GM23248 (cell line): Measurements from ENCODE around the gene MID1.

Experiments used
- EZH2 ChIP-seq: fragments of 200-600 bp; sonication (generic); IDR thresholded peaks from 2 replicates; pipeline ENCODE4 v1.6.1; 2018; ENCODE audit warnings: antibody characterized with exemption, mild to moderate bottlenecking; ENCODE audit not compliant: insufficient read depth, poor library complexity, severe bottlenecking
- EZH2phosphoT487 ChIP-seq: fragments of 200-600 bp; sonication (generic); IDR thresholded peaks from 2 replicates; pipeline ENCODE4 v1.6.1; 2018; ENCODE audit warnings: antibody characterized with exemption, moderate library complexity, mild to moderate bottlenecking, low read depth; ENCODE audit not compliant: insufficient read depth

DNA sequence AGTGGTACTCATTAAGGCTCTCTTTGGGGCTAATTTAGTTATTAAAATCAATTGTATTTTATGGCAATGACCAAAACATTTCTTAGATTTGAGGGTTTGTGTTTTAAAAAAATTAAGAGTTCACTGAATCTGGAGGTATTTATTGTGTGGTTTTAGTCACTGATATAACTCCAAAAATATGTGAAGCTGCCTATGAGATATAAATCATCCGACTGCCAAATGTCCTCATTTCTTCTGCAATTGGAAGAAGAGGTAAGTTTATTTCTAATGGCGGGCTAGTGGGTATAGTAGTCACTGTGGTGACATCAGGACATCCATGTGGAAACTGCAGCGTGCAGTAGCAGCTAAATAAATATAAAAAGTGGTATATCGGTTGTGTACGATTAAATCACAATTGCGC lies 205.5 kb downstream of the MID1 start:
- TF ChIP-seq EZH2, result no peak
- no peak for TF ChIP-seq EZH2phosphoT487
